GM13976 (cell line): ENCODE data around the gene SERPINB6.
A peak's percentile ranks its signal among the peaks of the same experiment; 100 is the strongest.
"Not testable (repeated sequence)": the region's sequence is repeated elsewhere in the genome, so short reads cannot be mapped to it uniquely, and the experiment has no call there.

Experiments
- DNase-seq: peaks from one replicate; pipeline ENCODE4 v3.0.0; 2012; ENCODE audit warnings: low spot score
- in situ Hi-C: fragments of 300-500 bp; cut with MboI; formaldehyde crosslinking; loops from one replicate; pipeline ENCODE4 v1.12.0; 2022; ENCODE audit warnings: low sequenced_read_pairs, mixed read lengths, inconsistent platforms; ENCODE audit not compliant: unreplicated experiment
- TF ChIP-seq, protein P1 (sequence below): IDR thresholded peaks from 2 replicates; pipeline ENCODE4 v1.5.1; 2012; ENCODE audit warnings: borderline replicate concordance, mild to moderate bottlenecking; ENCODE audit not compliant: insufficient read depth; ENCODE audit errors: extremely low read depth, missing control alignments, control extremely low read depth

Gene SERPINB6

DNA sequence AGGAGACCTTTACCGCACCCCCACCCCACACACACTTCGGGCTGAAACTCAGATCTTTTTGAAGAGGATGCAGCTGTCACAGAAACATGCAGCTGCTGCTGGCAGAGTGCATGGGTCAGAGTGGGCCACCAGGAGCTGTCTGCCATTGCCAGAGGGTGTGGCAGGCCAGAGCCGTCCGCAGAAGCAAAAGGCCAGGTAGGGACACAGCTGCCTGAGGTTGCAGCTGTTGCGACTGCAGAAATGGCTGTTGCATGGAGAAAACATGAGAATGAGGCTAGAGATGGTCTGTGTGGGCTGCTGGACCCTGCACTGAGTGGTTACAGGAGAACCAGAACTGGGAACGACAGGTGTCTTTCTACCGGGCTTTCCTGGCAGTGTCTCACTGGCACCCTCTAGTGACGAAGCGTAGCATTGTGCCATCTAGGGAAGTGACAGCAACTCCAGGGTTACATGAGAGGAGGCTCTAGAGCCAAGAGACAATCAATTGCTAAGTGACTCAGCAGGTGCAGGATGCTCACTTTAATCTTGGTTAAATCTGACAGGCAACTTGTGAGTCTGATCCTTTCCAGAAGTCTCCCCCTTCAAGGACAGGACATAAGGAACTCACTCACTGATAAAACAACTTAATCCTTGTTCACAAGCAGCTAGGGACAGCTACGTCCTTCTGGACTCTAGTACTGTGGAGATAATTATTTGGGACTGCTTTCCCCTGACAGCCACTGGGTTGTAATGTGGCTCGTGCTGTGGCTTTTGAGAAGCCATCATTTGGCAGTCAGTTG, 39.2 kb downstream of the SERPINB6 start:
- TF ChIP-seq, protein P1, sequence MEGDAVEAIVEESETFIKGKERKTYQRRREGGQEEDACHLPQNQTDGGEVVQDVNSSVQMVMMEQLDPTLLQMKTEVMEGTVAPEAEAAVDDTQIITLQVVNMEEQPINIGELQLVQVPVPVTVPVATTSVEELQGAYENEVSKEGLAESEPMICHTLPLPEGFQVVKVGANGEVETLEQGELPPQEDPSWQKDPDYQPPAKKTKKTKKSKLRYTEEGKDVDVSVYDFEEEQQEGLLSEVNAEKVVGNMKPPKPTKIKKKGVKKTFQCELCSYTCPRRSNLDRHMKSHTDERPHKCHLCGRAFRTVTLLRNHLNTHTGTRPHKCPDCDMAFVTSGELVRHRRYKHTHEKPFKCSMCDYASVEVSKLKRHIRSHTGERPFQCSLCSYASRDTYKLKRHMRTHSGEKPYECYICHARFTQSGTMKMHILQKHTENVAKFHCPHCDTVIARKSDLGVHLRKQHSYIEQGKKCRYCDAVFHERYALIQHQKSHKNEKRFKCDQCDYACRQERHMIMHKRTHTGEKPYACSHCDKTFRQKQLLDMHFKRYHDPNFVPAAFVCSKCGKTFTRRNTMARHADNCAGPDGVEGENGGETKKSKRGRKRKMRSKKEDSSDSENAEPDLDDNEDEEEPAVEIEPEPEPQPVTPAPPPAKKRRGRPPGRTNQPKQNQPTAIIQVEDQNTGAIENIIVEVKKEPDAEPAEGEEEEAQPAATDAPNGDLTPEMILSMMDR = peak; percentile 94
- DNase-seq = peak; percentile 86
- in situ Hi-C loops = loop anchor here (10.0 kb wide), 1 partner anchor 147 kb away; no protein-coding TSS in a partner anchor

- DNase-seq = no peak
- TF ChIP-seq, protein P1 = no peak
- in situ Hi-C loops = loop anchor here (10.0 kb wide), 1 partner anchor 146 kb away; no protein-coding TSS in a partner anchor
These were observed 40.3 kb downstream of the SERPINB6 start for GRCh38 chr6:2931055-2931454.

DNA sequence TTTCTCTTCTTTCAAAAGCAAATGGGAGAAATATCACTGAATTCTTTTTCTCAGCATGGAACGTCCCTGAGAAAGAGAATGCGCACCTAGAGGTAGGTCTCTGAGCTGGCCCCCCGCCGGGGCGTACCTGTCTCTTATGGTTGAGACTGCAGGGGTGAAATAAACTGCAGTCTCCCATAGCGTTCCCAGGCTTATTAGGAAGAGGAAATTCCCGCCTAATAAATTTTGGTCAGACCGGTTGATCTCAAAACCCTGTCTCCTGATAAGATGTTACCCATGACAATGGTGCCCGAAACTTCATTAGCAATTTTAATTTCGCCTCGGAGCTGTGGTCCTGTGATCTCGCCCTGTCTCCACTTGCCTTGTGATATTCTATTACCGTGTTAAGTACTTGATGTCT, 43.4 kb downstream of the SERPINB6 start:
- in situ Hi-C loops, DNase-seq: not testable (repeated sequence)

DNA sequence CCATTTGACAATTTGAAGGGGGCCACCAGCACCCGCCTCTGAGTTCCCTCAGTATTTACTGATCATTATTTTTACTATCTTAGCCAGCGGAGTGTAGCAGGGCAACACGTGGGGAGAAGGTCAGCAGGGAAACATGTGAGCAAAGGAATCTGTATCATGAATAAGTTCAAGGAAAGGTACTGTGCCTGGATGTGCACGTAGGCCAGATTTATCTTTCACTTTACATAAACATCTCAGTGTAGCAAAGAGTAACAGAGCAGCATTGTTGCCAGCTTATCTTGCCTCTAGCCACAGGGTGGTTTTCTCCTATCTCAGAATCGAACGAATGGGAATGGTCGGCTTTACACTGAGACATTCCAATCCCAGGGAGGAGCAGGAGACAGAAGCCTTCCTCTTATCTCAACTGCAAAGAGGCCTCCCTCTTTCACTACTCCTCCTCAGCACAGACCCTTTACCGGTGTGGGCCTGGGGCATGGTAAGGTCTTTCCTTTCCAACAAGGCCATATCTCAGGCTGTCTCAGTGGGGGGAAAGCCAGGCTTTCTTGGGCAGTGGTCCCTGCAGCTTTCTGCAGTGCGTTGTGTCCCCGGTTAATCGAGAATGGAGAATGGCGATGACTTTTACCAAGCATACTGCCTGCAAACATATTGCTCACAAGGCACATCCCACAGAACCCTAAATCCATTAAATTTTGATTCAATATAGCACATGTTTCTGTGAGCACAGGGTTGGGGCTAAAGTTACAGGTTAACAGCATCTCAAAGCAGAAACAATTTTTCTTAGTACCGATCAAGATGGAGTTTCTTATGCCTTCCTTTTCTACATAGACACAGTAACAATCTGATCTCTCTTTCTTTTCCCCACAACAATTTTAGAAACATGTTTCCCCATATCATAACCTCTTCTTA, 45.3 kb downstream of the SERPINB6 start:
- in situ Hi-C loops, DNase-seq: not testable (repeated sequence)

DNA sequence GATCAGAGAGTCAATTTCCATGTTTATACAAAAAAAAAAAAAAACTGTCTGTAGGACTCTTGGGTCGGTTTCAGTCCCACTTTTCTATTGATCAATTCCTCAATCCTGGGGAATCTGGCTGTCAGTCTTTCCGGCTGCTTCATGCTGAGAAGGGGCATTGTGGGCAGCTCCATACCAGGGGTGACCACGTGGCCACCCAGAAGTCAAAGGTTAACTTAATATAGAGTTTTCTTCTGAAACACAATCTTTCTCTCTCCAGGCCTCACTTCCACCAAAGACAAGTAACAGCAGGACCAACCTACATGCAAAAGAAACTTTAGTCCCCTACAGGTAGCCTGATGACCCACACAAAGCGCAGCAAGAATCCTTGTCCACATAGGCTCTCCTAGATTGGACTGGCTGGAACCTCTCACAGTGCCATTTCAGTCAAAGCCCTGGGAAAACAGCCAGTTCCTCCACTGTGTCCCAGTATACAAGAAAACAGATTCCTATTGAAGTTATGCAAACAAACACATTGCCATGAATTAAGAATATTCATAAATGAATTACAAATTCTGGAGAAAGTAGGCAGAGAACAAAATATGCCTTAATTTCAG, 49.7 kb downstream of the SERPINB6 start:
- TF ChIP-seq, protein P1 = no peak
- no peak for DNase-seq
- in situ Hi-C loops = no loop called here

DNA sequence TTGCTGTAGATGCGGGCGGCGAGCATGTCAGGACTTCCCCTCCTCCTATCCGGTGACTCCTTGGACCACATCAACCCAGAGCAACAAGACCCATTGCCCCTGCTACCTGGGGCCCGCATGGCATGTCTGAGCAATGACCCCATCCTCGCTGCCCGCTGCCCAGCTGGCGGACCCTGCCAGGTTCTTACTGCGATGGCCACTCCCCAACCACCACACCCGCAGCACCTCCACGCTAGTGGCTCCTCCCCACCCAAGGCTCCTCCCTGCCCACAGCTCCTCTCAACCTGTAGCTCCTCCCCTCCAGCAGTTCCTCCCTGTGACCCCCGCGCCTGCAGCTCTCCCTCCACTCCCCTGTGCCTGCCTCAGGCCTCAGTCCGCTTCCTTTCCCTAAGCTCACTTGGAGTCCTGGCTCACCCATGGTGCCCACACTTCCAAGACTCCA, 50.7 kb downstream of the SERPINB6 start:
- DNase-seq = no peak
- in situ Hi-C loops = no loop called here
- TF ChIP-seq, protein P1 = no peak

DNA sequence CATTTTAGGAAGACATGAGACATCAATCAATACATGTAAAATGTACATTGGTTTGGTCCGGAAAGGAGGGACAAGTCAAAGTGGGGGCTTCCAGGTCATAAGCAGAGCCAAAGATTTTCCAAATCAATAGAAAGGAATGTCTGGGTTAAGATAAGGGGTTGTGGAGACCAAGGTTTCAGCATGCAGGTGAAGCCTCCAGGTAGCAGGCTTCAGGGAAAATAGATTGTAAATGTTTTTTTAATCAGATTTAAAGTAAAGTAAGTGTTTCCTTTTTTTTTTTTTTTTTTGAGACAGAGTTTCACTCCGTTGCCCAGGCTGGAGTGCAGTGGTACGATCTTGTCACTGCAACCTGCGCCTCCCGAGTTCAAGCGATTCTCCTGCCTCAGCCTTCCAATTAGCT, 51.5 kb downstream of the SERPINB6 start:
- DNase-seq = no peak
- in situ Hi-C loops = no loop called here
- TF ChIP-seq, protein P1 = no peak
